ENCODE data around the gene CCDC85C. TPM values are rescaled to one million over a fixed set of nuclear protein-coding genes. Genes with fewer than 3 reads are reported as not detected.

The CCDC85C gene
- polyA plus RNA-seq, 1 experiment: 7.2 TPM

DNA sequence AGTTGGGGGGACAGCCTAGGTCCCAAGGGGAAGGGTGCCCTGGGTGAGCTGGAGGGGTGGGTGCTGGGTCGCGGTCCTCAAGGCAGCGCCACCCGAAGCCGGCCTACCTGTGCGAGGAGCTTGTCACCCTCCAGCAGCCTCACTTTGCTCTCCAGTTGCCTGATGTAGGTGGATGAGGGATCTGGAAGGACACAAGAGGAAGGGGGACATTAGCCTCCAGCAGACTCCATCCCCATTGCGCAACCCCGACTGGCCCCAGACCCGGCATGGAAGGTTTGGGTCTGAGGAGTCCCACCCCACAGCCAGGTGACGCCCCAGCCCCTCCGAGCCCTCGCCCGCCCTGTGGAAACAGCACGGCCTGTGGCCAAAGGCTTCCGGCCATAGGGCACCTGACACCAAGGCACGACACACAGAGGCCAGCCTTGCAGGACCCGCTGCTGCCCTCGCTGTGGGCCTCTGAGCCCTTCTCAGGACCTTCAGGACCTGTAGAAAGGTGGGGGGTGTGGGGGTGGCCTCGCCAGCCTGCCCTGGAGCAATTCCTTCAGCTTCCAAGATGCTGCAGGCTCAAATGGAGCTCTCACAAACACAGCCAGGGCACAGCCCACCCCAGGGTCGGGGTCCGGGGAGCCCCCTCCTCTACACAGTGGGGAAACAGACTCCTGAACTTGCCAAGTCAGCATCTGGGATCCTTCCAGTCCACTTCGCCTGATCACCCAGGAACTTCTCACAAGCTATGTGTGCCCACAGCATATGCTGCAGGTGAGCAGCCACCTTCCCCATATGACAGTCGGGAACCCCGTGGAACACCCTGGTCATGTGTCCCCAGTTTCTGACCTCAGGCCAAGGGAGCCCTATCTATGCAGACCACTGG lies 67.9 kb downstream of the CCDC85C start:
- no peak for DNase-seq (ENCODE audit: low read depth, low spot score)
- no peaks in the 10 kb centered on the region; the same call in 1 of the 2 replicates for H3K9me3 ChIP-seq (ENCODE audit: control insufficient read depth, insufficient read depth, low read length)
- no peak overlapping the region for H3K27ac ChIP-seq (ENCODE audit: low read depth, low read length)
- no peaks in the 10 kb centered on the region for H3K27me3 ChIP-seq (ENCODE audit: control insufficient read depth, insufficient read depth, low read length)
- POLR2A ChIA-PET: interaction anchor here (0.6 kb wide), 1 partner anchor 32 kb away, joined by 3 read pairs; no protein-coding TSS in a partner anchor
- H3K4me3 ChIP-seq (ENCODE audit: low read depth, low read length): no peak overlapping the region
- no peak for TF ChIP-seq CTCF (IDR thresholded peaks at IDR 0.05; ENCODE audit: low read depth, low read length)
- CTCF ChIA-PET: interaction anchor here (1.9 kb wide), 1 partner anchor 27 kb away, joined by 4 read pairs; no protein-coding TSS in a partner anchor

DNA sequence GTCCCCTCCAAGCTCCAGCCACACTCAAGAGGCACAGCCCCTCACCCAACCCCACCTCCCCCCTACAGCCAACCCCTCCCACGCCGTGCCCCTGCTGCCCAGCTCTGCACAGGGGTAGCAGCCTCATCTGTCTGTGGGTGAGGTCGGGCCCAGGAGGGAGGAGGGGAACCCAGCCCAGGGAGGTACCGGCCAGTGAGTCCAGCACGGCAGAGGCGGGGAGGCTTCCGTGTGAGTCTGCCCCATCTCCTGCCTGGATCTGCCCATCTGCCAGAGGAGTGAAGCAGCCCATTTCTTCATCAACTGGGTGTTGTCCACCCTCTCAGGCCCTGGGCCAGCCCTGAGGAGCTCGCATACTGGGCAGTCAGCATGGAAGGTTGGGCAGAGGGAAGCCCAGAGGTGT lies 68.6 kb downstream of the CCDC85C start:
- TF ChIP-seq CTCF (IDR thresholded peaks at IDR 0.05; ENCODE audit: low read depth, low read length): no peak
- CTCF ChIA-PET: no interaction called here
- H3K27ac ChIP-seq (ENCODE audit: low read depth, low read length): no peak overlapping the region
- no peak overlapping the region for H3K4me3 ChIP-seq (ENCODE audit: low read depth, low read length)
- no peaks in the 10 kb centered on the region; the same call in 1 of the 2 replicates for H3K9me3 ChIP-seq (ENCODE audit: control insufficient read depth, insufficient read depth, low read length)
- no peaks in the 10 kb centered on the region for H3K27me3 ChIP-seq (ENCODE audit: control insufficient read depth, insufficient read depth, low read length)
- DNase-seq (ENCODE audit: low read depth, low spot score): no peak
- POLR2A ChIA-PET: interaction anchor here (0.6 kb wide), 1 partner anchor 33 kb away, joined by 3 read pairs; no protein-coding TSS in a partner anchor

- Histone ChIP-seq H3K27ac (ENCODE audit: low read depth, low read length) (no peak overlapping the region), H3K27me3 (ENCODE audit: control insufficient read depth, insufficient read depth, low read length) (no peaks in the 10 kb centered on the region), H3K4me3 (ENCODE audit: low read depth, low read length) (no peak overlapping the region), H3K9me3 (ENCODE audit: control insufficient read depth, insufficient read depth, low read length) (no peaks in the 10 kb centered on the region; the same call in 1 of the 2 replicates)
- ChIA-PET CTCF (no interaction called here), POLR2A (no interaction called here)
- no peak for TF ChIP-seq CTCF (IDR thresholded peaks at IDR 0.05; ENCODE audit: low read depth, low read length)
- no peak for DNase-seq (ENCODE audit: low read depth, low spot score)
These were observed 69.1 kb downstream of the CCDC85C start for GRCh38 chr14:99534863-99535262.

- H3K4me3 ChIP-seq (ENCODE audit: low read depth, low read length): no peak overlapping the region
- no peak for DNase-seq (ENCODE audit: low read depth, low spot score)
- ChIA-PET CTCF (no interaction called here), POLR2A (no interaction called here)
- H3K27me3 ChIP-seq (ENCODE audit: control insufficient read depth, insufficient read depth, low read length): no peaks in the 10 kb centered on the region
- H3K27ac ChIP-seq (ENCODE audit: low read depth, low read length): no peak overlapping the region
- no peak for TF ChIP-seq CTCF (IDR thresholded peaks at IDR 0.05; ENCODE audit: low read depth, low read length)
- H3K9me3 ChIP-seq (ENCODE audit: control insufficient read depth, insufficient read depth, low read length): no peaks in the 10 kb centered on the region; the same call in 1 of the 2 replicates
These were observed 69.7 kb downstream of the CCDC85C start for GRCh38 chr14:99534333-99534732.

DNA sequence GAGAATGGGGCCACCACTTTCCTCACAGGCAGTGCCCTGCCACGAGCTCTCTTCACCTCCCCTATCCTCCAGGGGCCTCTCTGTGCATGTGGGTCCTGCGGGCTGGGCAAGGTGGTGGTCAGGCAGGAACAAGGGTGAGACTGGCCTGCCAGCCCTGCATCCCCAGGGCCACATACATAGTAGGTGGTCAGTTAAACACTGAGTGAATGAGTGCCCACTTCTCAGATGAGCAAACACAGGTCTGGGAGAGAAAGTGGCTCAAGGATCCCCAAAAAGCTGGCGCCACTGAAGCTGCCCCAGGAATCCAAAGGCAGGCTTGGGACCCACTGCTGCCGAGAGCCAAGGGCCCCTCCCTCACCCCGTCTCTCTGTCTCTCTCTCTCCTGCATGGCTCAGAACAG lies 71.7 kb downstream of the CCDC85C start:
- H3K27me3 ChIP-seq (ENCODE audit: control insufficient read depth, insufficient read depth, low read length): no peaks in the 10 kb centered on the region
- TF ChIP-seq CTCF (IDR thresholded peaks at IDR 0.05; ENCODE audit: low read depth, low read length): no peak
- DNase-seq (ENCODE audit: low read depth, low spot score): no peak
- ChIA-PET CTCF (interaction anchor here (0.6 kb wide), 1 partner anchor 72 kb away, joined by 3 read pairs; the partner anchor contains the start of gene CCDC85C), POLR2A (no interaction called here)
- H3K4me3 ChIP-seq (ENCODE audit: low read depth, low read length): no peak overlapping the region
- peak overlapping the region; percentile 72 for H3K27ac ChIP-seq (ENCODE audit: low read depth, low read length)
- no peaks in the 10 kb centered on the region; the same call in 1 of the 2 replicates for H3K9me3 ChIP-seq (ENCODE audit: control insufficient read depth, insufficient read depth, low read length)

Data from AG04450 (cell line).